SU-DHL-6 (cell line): ENCODE results near the gene GREB1L.
"Not testable (repeated sequence)": the region's sequence is repeated elsewhere in the genome, so short reads cannot be mapped to it uniquely, and the experiment has no call there.

ENCODE experiments used
- EZH2phosphoT487 ChIP-seq: fragments of 200-600 bp; sonication (generic), shearing (Covaris generic); conservative IDR thresholded peaks from 2 replicates; pipeline ENCODE4 v1.6.1; 2018; ENCODE audit warnings: mild to moderate bottlenecking, antibody characterized with exemption, low read length, moderate library complexity, mixed read lengths
- TF ChIP-seq, protein P1 (sequence below): fragments of 200-600 bp; sonication (generic); IDR thresholded peaks from one replicate; pipeline ENCODE4 v1.5.1; 2017; ENCODE audit warnings: antibody characterized with exemption, mild to moderate bottlenecking, low read length, moderate library complexity; ENCODE audit not compliant: insufficient read depth, poor library complexity, severe bottlenecking

DNA sequence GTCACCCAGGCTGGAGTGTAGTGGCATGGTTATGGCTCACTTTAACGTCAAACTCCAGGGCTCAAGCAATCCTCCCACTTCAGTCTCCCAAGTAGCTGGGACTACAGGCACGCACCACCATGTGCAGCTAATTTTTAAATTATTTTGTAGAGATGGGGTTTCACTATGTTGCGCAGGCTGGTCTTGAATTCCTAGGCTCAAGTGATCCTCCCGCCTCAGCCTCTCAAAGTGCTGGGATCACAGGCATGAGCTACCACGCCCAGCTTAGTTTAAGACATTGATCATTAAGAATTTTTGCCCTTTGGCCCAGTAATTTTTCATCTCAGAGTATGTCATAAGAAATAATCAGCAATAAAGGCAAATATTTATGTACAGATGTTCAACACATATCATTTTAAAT, 73.1 kb downstream of the GREB1L start:
- TF ChIP-seq, protein P1, sequence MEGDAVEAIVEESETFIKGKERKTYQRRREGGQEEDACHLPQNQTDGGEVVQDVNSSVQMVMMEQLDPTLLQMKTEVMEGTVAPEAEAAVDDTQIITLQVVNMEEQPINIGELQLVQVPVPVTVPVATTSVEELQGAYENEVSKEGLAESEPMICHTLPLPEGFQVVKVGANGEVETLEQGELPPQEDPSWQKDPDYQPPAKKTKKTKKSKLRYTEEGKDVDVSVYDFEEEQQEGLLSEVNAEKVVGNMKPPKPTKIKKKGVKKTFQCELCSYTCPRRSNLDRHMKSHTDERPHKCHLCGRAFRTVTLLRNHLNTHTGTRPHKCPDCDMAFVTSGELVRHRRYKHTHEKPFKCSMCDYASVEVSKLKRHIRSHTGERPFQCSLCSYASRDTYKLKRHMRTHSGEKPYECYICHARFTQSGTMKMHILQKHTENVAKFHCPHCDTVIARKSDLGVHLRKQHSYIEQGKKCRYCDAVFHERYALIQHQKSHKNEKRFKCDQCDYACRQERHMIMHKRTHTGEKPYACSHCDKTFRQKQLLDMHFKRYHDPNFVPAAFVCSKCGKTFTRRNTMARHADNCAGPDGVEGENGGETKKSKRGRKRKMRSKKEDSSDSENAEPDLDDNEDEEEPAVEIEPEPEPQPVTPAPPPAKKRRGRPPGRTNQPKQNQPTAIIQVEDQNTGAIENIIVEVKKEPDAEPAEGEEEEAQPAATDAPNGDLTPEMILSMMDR: not testable (repeated sequence)
- TF ChIP-seq EZH2phosphoT487: not testable (repeated sequence)
